GM12878 (cell line): ENCODE data around the gene SNAPC2. TPM values are rescaled to one million over a fixed set of nuclear protein-coding genes. Genes with fewer than 3 reads are reported as not detected.

Experiments
- ATAC-seq: fragments of 200-7000 bp; cut with Tn5 transposase; 3 replicates; pipeline ENCODE4 v1.9.1; 2020; ENCODE audit warnings: mild to moderate bottlenecking, moderate library complexity
- BruUV-seq: library from RNA; stranded (reverse); fragments of 400-500 nt; replicated peaks from 2 replicates; lab custom pipeline; 2021; lab: Mats Ljungman, UMichigan
- CTCF ChIA-PET: fragments of 300-600 bp; sonication (Branson Sonifier 250); formaldehyde crosslinking; extraction: SDS; loops from one replicate; lab custom pipeline; 2021; ENCODE audit warnings: inconsistent platforms; lab: Yijun Ruan, JAX
- POLR2A ChIA-PET: fragments of 350-600 bp; formaldehyde crosslinking; extraction: SDS; loops from one replicate; lab custom pipeline; 2021; ENCODE audit warnings: inconsistent platforms; lab: Charles Lee
- RAD21 ChIA-PET: fragments of 300-600 bp; sonication (Branson Sonifier 250); formaldehyde crosslinking; loops from one replicate; lab custom pipeline; 2023; ENCODE audit warnings: antibody characterized with exemption; ENCODE audit not compliant: unreplicated experiment; lab: Charles Lee
- SMC1A ChIA-PET: fragments of 300-600 bp; sonication (Branson Sonifier 250); formaldehyde crosslinking; loops from one replicate; lab custom pipeline; 2023; ENCODE audit not compliant: unreplicated experiment, uncharacterized antibody; lab: Charles Lee
- DNase-seq: peaks from one replicate; pipeline ENCODE4 v3.0.0-alpha.2; 2011; ENCODE audit warnings: low read depth, low spot score
- FAIRE-seq: peaks from 3 replicates; lab custom pipeline; 2011; peaks lifted over from hg19 to GRCh38; lab: Jason Lieb, UNC
- H2AFZ ChIP-seq: 2 replicates; pipeline ENCODE4 v1.6.0; 2011; ENCODE audit warnings: low read depth, low read length, control low read depth; ENCODE audit not compliant: control insufficient read depth
- H3K27ac ChIP-seq: 2 replicates; pipeline ENCODE4 v1.5.1; 2011; ENCODE audit warnings: control low read depth; ENCODE audit not compliant: control insufficient read depth, insufficient read depth
- H3K27me3 ChIP-seq, 2 experiments: replicated peaks in 1 of 2; 2 replicates each; pipeline versions ENCODE4 v1.6.0 to v1.6.1; 2011; ENCODE audit warnings: low read length in 1 of 2; ENCODE audit not compliant: control insufficient read depth in 2 of 2, insufficient read depth in 2 of 2
- H3K36me3 ChIP-seq, 2 experiments: 2 replicates each; pipeline ENCODE4 v1.5.1; 2011; ENCODE audit warnings: low read length in 1 of 2; ENCODE audit not compliant: control insufficient read depth in 2 of 2, insufficient read depth in 2 of 2
- H3K4me1 ChIP-seq: 2 replicates; pipeline ENCODE4 v1.6.1; 2011; ENCODE audit warnings: mild to moderate bottlenecking, low read length, moderate library complexity, mixed read lengths; ENCODE audit not compliant: control insufficient read depth, insufficient read depth
- H3K4me2 ChIP-seq: 2 replicates; pipeline ENCODE4 v1.6.0; 2011; ENCODE audit warnings: control low read depth; ENCODE audit not compliant: control insufficient read depth, insufficient read depth
- H3K4me3 ChIP-seq: fragments of 200-600 bp; sonication (generic); 2 replicates; pipeline ENCODE4 v1.5.1; 2016
- H3K79me2 ChIP-seq: 2 replicates; pipeline ENCODE4 v1.6.0; 2011; ENCODE audit warnings: low read length; ENCODE audit not compliant: control insufficient read depth, insufficient read depth
- H3K9ac ChIP-seq: 2 replicates; pipeline ENCODE4 v1.8.0; 2011; ENCODE audit warnings: low read length, control low read depth, mixed read lengths; ENCODE audit not compliant: control insufficient read depth, insufficient read depth
- H3K9me3 ChIP-seq: replicated peaks from 3 replicates; pipeline ENCODE4 v1.5.1; 2011; ENCODE audit warnings: mild to moderate bottlenecking, low read length; ENCODE audit not compliant: control insufficient read depth, insufficient read depth
- H4K20me1 ChIP-seq: 2 replicates; pipeline ENCODE4 v1.6.0; 2011; ENCODE audit not compliant: control insufficient read depth, insufficient read depth
- BACH1 ChIP-seq: fragments of 450-650 bp; IDR thresholded peaks from 2 replicates; pipeline ENCODE4 v1.6.1; 2017; ENCODE audit warnings: mild to moderate bottlenecking, borderline replicate concordance
- BHLHE40 ChIP-seq, 2 experiments: fragments of 450-650 bp in 1 of 2; IDR thresholded peaks; 2 replicates each; pipeline ENCODE4 v1.6.1; 2011 to 2017; ENCODE audit warnings: low read depth in 2 of 2, borderline replicate concordance in 1 of 2, improper control_type of control experiment in 1 of 2, low read length in 1 of 2, mild to moderate bottlenecking in 1 of 2
- CTCF ChIP-seq, 3 experiments: IDR thresholded peaks in 2 of 3; conservative IDR thresholded peaks in 1 of 3; 2 replicates each; pipeline ENCODE4 v1.5.1; 2011; ENCODE audit warnings: low read depth in 3 of 3, low read length in 3 of 3, mild to moderate bottlenecking in 3 of 3, control low read depth in 2 of 3, moderate library complexity in 2 of 3, inconsistent platforms in 1 of 3, mixed read lengths in 1 of 3; ENCODE audit not compliant: control insufficient read depth in 2 of 3, insufficient read depth in 1 of 3; ENCODE audit errors: extremely low read depth in 1 of 3
- FOXK2 ChIP-seq: fragments of 450-650 bp; IDR thresholded peaks from 2 replicates; pipeline ENCODE4 v1.6.1; 2017; ENCODE audit warnings: mild to moderate bottlenecking, moderate library complexity
- IRF3 ChIP-seq: fragments of 450-650 bp; IDR thresholded peaks from 2 replicates; pipeline ENCODE4 v1.6.1; 2014; ENCODE audit warnings: mild to moderate bottlenecking
- KAT2A ChIP-seq: conservative IDR thresholded peaks from 2 replicates; pipeline ENCODE4 v1.6.1; 2011; ENCODE audit warnings: low read depth, low read length; ENCODE audit not compliant: control insufficient read depth
- MTA3 ChIP-seq: IDR thresholded peaks from 2 replicates; pipeline ENCODE4 v1.6.1; 2012; ENCODE audit warnings: low read length, inconsistent platforms, borderline replicate concordance
- SREBF1 ChIP-seq: IDR thresholded peaks from 2 replicates; pipeline ENCODE4 v1.6.1; 2012; ENCODE audit warnings: mild to moderate bottlenecking, low read length
- SREBF2 ChIP-seq: IDR thresholded peaks from 2 replicates; pipeline ENCODE4 v1.6.1; 2012; ENCODE audit warnings: mild to moderate bottlenecking, low read length
- STAT3 ChIP-seq: IDR thresholded peaks from 2 replicates; pipeline ENCODE4 v1.6.1; 2011; ENCODE audit warnings: low read depth, low read length, improper control_type of control experiment
- TCF12 ChIP-seq: IDR thresholded peaks from 2 replicates; pipeline ENCODE4 v1.6.1; 2011; ENCODE audit warnings: low read depth, mild to moderate bottlenecking, low read length
- ZBED1 ChIP-seq: IDR thresholded peaks from 2 replicates; pipeline ENCODE4 v1.6.1; 2016; ENCODE audit warnings: borderline replicate concordance
- ZNF592 ChIP-seq: fragments of 450-650 bp; IDR thresholded peaks from 2 replicates; pipeline ENCODE4 v1.6.1; 2017; ENCODE audit warnings: mild to moderate bottlenecking, moderate library complexity
- ZSCAN29 ChIP-seq: fragments of 450-650 bp; IDR thresholded peaks from 2 replicates; pipeline ENCODE4 v1.6.1; 2017; ENCODE audit warnings: mild to moderate bottlenecking, moderate library complexity
- WGBS: methylation state at CpG from one replicate; pipeline ENCODE4 v1.1.6; 2016; ENCODE audit warnings: low lambda C conversion rate; ENCODE audit not compliant: insufficient replicate concordance, insufficient coverage; ENCODE audit errors: missing lambda C conversion rate; 5-methylcytosine and 5-hydroxymethylcytosine counted together
- in situ Hi-C: fragments of 300-500 bp; cut with MboI; formaldehyde crosslinking; loops from 9 replicates; pipeline ENCODE4 v1.14.3; 2018; ENCODE audit warnings: mixed read lengths
- intact Hi-C: fragments of 100-400 bp; cut with micrococcal nuclease; formaldehyde crosslinking; loops from one replicate; pipeline ENCODE4 v1.14.2; 2022; ENCODE audit not compliant: unreplicated experiment
- polyA plus RNA-seq, 11 experiments: library from polyadenylated mRNA; depleted of rRNA in 4 of 11; unstranded in 6 of 11; stranded (reverse) in 5 of 11; fragments of >200 nt; fragmentation: Nextera tagmentation in 4 of 11; fragmentation: Illumina TruSeq in 1 of 11; extraction: Ambion mirVana in 4 of 11; extraction: Trizol in 1 of 11; gene quantifications; 1 replicate in 1 of 11; 2 replicates in 10 of 11; pipeline versions ENCODE4 v1.2.1 to v1.2.3, GENCODE V29; 2011 to 2016; ENCODE audit warnings: inconsistent platforms in 2 of 11, missing spikeins in 2 of 11, low read depth in 1 of 11
- total RNA-seq, 4 experiments: library from RNA; depleted of rRNA in 3 of 4; stranded (reverse); fragments of >200 nt in 3 of 4; fragmentation: Illumina TruSeq in 1 of 4; extraction: Trizol in 1 of 4; gene quantifications; 2 replicates each; pipeline versions ENCODE4 v1.2.1 to v1.2.3, GENCODE V29; 2013 to 2021

Gene SNAPC2
- total and polyA plus RNA-seq, 10 of the 15 experiments (the other 5 are each of a cell fraction or from before 2014, with no cell fraction given) = 0.19 to 20.8 (median 12.6) TPM

- SMC1A ChIA-PET = no interaction called here
- FAIRE-seq = no peak
- no peak overlapping the region for H3K4me3 ChIP-seq
- H3K36me3 ChIP-seq = peaks cover 0 to 16% of the 10 kb centered on the region in 2 experiments; a peak in 3 of 4 replicates
- no peaks in the 10 kb centered on the region for H4K20me1 ChIP-seq
- intact Hi-C loops = no loop called here
- in situ Hi-C loops = no loop called here
- no peak overlapping the region for H2AFZ ChIP-seq
- WGBS = 92% methylated on average over 18 of the region's 18 CpGs
- H3K4me1 ChIP-seq = no peaks in the 10 kb centered on the region
- POLR2A ChIA-PET = no interaction called here
- TF ChIP-seq MTA3 = no peak
- no peak for TF ChIP-seq BHLHE40 (IDR thresholded peaks at IDR 0.05; ENCODE audit: borderline replicate concordance in 1 of 2, low read depth in 2 of 2, low read length in 1 of 2)
- TF ChIP-seq TCF12 = no peak
- TF ChIP-seq CTCF (IDR thresholded peaks at IDR 0.05 in 2 of 3, conservative IDR thresholded peaks at IDR 0.05 in 1 of 3; ENCODE audit: control insufficient read depth in 2 of 3, extremely low read depth in 1 of 3, insufficient read depth in 1 of 3, low read depth in 3 of 3, low read length in 3 of 3) = no peak
- no peak for TF ChIP-seq STAT3
- no peak for TF ChIP-seq BACH1
- TF ChIP-seq KAT2A = no peak
- no peak for TF ChIP-seq IRF3
- TF ChIP-seq ZSCAN29 = no peak
- no peak for TF ChIP-seq ZBED1
- TF ChIP-seq FOXK2 = no peak
- no peak for TF ChIP-seq SREBF2
- TF ChIP-seq SREBF1 = no peak
- TF ChIP-seq ZNF592 = no peak
- H3K79me2 ChIP-seq = peaks cover 5% of the 10 kb centered on the region
- H3K4me2 ChIP-seq = no peak overlapping the region
- no peak for DNase-seq
- CTCF ChIA-PET = no interaction called here
- RAD21 ChIA-PET = interaction anchor here (0.9 to 1.2 kb wide), 2 partner anchors 9 to 32 kb away, joined by 3 to 4 read pairs; partner anchors contain the start of gene SNAPC2
- no TSS peak for BruUV-seq
- ATAC-seq = no peak
- H3K9ac ChIP-seq = no peak overlapping the region
- no peaks in the 10 kb centered on the region for H3K9me3 ChIP-seq
- H3K27ac ChIP-seq = no peak overlapping the region
- H3K27me3 ChIP-seq = peaks cover 0 to 2% of the 10 kb centered on the region in 2 experiments; a peak in 1 of 4 replicates
Observed at GRCh38 chr19:7911508-7912143, 8.5 kb upstream of the SNAPC2 start.
